GM19467 (cell line): ENCODE results near the gene GPR151.
"Not testable (repeated sequence)": the region's sequence is repeated elsewhere in the genome, so short reads cannot be mapped to it uniquely, and the experiment has no call there.

ENCODE experiments used
- ATAC-seq: cut with Tn5 transposase; IDR thresholded peaks from one replicate; pipeline ENCODE4 v1.9.1; 2021; ENCODE audit warnings: mild to moderate bottlenecking, moderate library complexity; ENCODE audit not compliant: unreplicated experiment

Gene GPR151

GRCh38 chr5:146516151-146516475 lies at the start of gene GPR151:
GPR151 (minus strand) TSS chr5:146516190; CDS start chr5:146516113, 77 bp downstream.
- ATAC-seq: no peak

DNA sequence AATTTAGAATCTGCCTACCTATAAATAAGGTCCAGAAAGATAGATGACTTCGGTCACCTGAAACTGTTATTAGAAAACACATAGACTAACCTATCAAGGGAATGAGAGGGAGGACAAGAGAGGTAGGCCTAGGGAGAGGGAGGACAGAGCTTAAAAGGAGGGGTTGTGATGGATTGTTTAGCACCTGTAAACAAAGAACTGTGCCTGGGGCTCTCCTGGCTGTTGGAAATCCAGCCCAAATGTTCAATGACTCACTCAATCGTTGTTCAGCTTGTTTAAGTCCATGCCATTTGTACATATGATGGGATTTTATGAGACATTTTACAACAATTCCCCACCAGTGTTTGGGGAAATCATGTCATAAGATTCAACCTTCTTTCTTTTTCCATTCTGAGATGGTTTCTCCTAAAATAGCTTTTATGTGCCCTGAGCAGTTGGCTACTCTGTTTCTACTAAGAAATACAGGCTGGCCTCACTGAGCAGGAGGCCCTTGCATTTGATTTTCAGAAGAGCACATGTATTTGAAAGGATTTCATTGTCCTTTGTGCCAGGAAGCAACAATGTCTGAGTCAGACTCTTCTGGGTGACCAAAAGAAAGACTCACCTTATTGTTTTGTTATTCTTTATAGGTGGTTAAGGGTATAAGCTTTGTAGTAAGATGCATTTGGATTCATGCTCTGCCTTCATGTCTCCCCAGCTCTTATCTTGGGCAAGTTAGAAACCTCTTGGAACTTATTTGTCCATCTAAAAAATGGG lies 48.2 kb upstream of the GPR151 start:
- no peak for ATAC-seq

DNA sequence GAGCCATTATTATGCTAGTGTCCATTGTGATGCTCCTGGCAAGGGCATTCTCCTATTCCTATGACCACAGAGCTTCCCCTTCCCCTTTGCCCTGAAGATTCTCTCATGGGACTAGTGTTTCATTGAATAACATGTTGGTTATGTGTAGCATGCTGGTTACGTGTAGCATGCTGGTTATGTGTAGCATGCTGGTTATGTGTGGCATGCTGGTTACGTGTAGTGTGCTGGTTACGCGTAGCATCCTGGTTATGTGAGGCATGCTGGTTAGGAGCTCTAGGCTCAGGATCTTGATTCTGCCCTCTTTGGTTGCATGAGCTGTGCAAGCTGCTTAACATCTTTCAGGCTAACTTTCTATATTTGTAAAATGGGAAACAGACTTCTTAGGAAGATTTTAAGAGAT lies 46.5 kb upstream of the GPR151 start:
- ATAC-seq: no peak

GRCh38 chr5:146561711-146562110 lies 45.7 kb upstream of the GPR151 start:
- ATAC-seq: no peak

- no peak for ATAC-seq
Observed at GRCh38 chr5:146560205-146560812, 44.3 kb upstream of the GPR151 start.

DNA sequence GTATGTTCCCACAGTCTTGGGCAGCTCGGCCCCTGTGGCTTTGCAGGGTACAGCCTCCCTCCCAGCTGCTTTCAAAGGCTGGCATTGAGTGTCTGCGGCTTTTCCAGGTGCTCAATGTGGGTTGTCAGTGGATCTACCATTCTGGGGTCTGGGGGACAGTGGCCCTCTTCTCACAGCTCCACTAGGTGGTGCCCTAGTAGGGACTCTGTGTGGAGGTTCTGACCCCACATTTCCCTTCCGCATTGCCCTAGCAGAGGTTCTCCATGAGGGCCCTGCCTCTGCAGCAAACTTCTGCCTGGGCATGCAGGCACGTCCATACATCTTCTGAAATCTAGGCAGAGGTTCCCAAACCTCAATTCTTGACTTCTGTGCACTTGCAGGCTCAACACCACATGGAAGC lies 40.9 kb upstream of the GPR151 start:
- not testable (repeated sequence) for ATAC-seq

DNA sequence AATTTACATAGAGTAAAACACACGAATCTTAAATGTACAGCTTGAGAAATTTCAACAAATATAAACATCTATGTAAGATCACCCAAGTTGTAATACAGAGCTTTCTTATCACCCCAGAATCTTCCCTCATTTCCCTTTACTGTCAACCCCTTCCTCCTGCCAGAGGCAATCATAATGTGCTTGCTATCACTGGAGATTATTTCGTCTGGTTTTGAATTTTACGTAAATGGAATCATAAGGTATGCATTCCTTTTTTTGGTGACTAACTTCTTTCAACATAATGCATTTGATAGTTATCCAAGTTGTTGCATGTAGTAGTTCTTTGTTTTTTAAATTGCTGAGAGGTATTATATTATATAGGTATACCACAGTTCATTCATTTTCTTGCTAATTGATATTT lies 37.5 kb upstream of the GPR151 start:
- no peak for ATAC-seq

GRCh38 chr5:146549615-146550014 lies 33.6 kb upstream of the GPR151 start:
- no peak for ATAC-seq

DNA sequence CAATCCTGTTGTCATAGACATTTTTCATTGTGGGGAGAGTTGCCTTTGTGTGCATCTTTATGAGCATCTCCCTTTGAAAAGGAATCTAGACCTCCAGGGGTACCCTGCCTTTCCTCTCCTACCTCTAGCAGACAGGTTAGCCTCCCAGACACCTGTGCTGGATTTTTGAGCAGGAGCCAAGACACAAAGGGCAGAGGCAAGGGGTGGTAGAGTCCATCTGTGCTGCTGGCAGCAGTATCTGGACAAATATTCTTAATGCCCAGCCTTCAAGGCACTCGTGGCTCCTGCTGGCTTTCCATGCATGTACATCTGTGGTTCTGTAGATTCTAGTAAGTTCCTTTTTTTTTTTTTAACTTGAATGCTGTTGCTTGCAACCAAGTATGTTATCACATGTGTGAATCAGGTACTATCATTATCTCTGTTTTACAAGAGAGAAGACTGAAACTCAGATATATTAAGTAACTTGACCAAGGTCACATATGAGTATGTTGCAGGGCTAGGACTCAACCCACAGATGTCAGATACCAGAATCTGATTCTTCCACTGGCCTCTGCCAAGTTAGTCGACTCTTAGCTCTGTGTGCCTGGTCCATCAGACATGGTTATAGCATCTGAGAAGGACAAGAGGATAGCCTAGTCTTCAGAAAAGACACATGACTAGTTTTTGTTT lies 32.9 kb upstream of the GPR151 start:
- no peak for ATAC-seq

- no peak for ATAC-seq
Observed at GRCh38 chr5:146544232-146544631, 28.2 kb upstream of the GPR151 start.

DNA sequence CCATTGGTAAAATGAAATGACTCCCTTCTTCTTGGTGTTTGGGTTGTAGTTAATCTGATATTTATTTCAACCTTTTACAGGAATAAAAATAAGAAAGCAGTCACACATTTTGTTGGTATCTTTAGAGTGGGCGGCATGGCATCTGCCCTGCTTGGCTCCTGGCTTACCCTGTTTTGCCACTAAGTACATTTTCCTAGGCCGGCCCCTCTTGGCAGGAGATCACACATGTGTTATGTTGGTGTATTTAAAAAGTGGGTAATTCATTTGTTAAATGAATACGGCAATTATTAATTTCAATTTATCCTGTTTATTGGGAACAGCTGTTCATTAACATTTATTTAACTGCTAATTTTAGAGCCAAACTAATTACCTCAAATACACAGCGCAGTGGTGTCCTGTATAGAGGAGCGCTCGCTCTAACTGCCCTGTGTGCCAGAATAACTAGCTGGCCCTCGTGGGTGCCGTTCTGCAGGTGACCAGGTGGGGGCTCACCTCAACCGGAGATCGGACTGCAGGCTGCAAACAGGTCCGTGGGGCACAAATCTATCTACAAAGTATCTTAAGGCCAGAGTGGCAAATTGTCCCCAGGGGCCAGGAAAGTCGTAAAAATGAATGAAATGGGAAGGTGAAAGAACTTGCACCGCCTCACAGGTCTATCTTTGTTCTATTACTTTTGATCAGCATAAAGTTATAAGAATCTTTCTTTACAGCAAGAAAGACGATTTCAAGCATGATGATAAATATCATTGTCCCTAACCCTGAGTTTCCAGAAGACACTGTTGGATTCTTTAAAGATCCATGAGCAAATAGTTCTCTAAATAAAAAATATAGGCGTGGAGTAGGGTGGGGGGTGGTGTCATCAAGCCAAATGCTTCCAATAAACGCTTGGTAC lies 26.2 kb upstream of the GPR151 start:
- peak; percentile 94 for ATAC-seq

GRCh38 chr5:146540414-146540813 lies 24.4 kb upstream of the GPR151 start:
- no peak for ATAC-seq

DNA sequence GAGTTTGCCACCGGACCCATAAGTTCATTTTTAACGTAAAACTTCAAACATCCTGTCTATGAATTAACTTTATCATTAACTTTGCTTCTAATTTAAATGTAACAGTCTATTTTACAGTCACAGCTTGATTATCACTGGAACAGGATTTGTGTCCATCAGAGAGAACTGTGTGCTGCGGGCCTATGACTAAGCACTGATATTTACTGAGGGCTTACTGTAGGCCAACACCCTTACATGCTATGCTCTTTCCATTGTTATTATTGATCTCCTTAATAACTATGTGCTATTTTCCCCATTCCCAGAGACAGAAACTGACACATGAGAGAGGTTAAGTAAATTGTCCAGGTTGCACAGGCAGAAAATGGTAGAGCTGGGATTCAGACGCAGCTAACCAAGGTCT lies 24.0 kb upstream of the GPR151 start:
- ATAC-seq: no peak

- ATAC-seq: no peak
Observed at GRCh38 chr5:146538432-146538831, 22.4 kb upstream of the GPR151 start.

DNA sequence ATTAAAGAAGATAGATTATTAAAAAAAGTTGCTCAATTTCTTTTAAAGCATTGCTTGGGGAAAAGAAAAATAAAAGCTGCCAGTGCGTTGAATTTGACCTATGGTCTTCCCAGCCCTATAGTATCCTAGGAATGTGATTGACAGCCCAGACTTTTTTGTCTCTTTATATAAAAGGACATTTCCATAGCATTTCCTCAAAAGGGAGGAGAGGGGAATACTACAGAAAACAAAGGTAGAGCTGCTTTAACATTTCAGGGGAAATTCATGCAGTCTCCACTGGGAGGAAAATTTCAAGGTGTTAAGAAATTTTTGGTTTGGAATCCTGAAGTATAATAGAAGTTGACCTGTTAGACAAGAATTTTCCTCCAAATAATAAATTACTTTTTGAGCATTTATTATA lies 17.9 kb upstream of the GPR151 start:
- ATAC-seq: no peak

- ATAC-seq: peak; percentile 91
Observed at GRCh38 chr5:146533260-146533857, 17.4 kb upstream of the GPR151 start.

- ATAC-seq: no peak
Observed at GRCh38 chr5:146529984-146530383, 14.0 kb upstream of the GPR151 start.

DNA sequence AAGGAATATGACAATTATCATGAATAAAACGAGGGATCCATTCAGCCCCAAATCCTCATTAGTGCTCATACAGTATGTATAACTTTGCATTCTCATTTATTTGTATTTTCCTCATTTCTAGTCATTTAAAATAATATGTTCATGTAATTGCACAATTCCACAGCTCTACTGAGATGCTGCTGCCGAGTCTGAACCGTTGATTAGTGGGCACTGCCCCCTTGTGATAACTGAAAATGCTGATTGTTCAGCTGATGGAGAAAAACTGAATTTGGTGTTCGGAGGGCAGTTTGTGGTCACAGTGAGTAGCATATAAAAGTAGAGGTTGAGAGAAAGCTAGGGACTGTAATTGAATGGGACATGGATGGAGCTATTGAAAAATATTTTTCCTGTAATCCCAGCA lies 12.2 kb upstream of the GPR151 start:
- no peak for ATAC-seq

DNA sequence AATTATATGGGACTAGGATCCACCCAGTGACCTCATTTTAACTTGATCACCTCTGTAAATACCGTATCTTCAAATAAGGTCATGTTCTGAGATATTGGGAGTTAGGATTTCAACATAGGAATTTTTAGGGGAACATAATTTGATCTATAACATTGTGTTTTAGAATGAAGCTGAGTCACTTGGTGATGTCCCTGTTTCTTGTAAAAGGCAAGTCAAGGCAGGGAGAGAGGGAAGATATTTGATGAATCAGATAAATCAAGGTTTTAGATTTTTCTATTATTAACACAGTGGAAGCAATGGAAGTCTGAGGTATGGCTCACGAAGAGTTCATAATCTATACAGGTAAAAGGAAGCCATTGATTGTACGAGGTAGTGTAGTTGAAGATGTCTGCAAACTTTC lies 11.8 kb upstream of the GPR151 start:
- no peak for ATAC-seq

DNA sequence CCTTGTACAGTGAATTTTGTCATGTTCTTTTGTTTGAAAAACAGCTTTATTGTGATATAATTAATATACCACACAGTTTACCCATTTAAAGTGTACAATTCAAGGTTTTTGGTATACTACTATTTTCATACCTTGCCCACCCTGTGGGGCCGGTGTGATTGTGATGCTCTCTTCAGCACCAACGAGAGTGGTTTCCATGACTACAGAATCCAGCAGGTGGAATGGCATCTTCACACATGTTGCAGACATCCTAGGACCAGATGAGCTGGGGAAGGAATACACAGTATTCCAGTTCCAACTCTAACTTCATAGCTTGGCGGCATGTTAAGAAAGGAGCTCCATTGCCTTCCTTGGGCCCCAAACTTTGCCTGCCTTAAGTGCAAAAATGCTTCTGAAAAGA lies 7.7 kb upstream of the GPR151 start:
- ATAC-seq: no peak
